Inflammatory macrophage treated with lipopolysaccharide for 4 hours (primary cell): Measurements from ENCODE around the gene SSH3.
"Not testable (repeated sequence)": the region's sequence is repeated elsewhere in the genome, so short reads cannot be mapped to it uniquely, and the experiment has no call there.

Experiments
- DNase-seq: peaks from one replicate; pipeline ENCODE4 v3.0.0-alpha.2; 2020

Gene SSH3

GRCh38 chr11:67312187-67313021 lies 9.1 kb downstream of the SSH3 start:
- peak; percentile 26 for DNase-seq

DNA sequence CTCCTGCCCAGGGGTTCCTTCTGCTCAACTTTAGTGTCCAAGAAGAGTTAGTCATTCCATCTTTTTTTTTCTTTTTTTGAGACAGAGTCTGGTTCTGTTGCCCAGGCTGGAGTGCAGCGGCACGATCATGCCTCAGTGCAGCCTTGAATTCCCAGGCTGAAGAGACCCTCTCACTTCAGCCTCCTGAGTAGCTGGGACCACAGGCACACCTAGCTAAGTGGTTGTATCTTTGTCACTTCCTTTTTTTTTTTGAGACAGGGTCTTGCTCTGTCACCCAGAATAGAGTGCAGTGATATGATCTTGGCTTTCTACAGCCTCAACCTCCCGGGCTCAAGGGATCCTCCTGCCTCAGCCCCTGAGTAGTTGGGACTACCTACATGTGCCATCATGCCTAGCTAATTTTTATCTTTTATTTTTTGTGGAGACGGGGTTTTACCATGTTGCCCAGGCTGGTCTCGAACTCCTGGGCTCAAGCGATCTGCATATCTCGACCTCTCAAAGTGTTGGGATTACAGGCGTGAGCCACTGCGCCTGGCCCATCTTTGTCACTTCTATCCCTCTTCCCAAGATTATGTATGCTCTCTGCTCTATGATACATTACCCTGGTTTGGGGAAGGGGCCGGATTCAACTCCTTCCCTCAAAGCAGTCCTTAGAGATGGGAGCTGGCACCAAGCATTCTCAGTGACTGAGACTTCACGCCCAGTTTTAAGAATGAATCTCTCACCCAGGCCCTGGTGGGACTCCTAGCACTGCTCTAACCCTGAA lies 10.0 kb downstream of the SSH3 start:
- DNase-seq, result no peak

DNA sequence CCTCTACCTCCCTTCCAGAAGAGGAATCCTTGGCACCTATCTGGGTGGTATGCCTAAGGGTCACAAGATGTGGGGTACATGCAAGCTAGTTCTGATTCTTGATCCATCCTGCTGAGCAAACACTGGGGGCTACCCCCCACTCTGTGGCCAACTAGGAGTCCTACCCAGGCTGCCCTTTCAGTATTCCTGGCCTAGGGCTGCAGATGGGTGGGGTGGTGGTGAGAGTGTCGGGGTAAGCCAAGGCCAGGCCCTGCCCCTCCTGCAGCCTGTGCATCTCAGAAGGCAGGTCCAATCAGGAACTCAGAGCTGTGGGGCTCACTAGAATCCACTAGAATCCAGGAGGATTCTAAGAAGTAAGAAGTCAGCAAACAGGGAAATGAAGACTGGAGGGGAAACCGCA lies 10.9 kb downstream of the SSH3 start:
- no peak for DNase-seq

- DNase-seq, result no peak
These were observed 12.1 kb downstream of the SSH3 start for GRCh38 chr11:67315325-67315909.

DNA sequence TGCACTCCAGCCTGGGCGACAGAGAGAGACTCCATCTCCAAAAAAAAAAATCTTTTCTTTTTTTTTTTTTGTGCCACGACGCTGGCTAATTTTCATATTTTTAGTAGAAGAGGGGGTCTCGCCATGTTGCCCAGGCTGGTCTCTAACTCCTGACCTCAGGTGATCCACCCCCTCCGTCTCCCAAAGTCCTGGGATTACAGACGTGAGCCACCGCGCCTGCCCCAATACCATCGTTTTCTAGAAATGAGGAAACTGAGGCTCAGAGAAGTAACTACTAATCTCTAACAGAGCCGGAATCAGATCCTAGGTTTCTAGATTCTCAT lies 13.5 kb downstream of the SSH3 start:
- no peak for DNase-seq

GRCh38 chr11:67317205-67317887 lies 14.0 kb downstream of the SSH3 start:
- peak; percentile 95 for DNase-seq

- no peak for DNase-seq
These were observed 14.7 kb downstream of the SSH3 start for GRCh38 chr11:67317888-67318555.

GRCh38 chr11:67318876-67319275 lies 15.5 kb downstream of the SSH3 start:
- DNase-seq, result not testable (repeated sequence)

GRCh38 chr11:67320011-67320410 lies 16.7 kb downstream of the SSH3 start:
- no peak for DNase-seq

GRCh38 chr11:67320691-67321090 lies 17.4 kb downstream of the SSH3 start:
- no peak for DNase-seq

GRCh38 chr11:67321313-67321871 lies 18.1 kb downstream of the SSH3 start:
- no peak for DNase-seq

GRCh38 chr11:67322049-67322448 lies 18.7 kb downstream of the SSH3 start:
- DNase-seq, result no peak

DNA sequence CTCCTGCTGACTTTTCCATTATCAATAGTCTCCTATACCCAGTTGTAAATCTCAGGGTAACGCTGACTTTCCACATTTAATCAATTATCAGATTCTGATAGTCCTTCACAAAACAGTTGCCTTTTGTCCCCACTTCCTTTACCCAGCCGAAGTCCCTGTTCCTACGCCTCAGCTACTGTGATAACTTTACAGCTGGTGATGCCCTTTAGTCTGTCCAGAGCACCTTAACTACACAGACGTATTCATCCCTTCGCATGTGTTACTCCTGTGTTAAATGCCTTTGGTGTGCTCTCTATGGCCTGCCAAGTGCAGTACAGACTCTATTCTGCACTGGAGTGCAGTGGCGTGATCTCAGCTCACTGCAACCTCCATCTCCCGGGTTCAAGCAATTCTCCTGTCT lies 20.2 kb downstream of the SSH3 start:
- DNase-seq, result no peak

DNA sequence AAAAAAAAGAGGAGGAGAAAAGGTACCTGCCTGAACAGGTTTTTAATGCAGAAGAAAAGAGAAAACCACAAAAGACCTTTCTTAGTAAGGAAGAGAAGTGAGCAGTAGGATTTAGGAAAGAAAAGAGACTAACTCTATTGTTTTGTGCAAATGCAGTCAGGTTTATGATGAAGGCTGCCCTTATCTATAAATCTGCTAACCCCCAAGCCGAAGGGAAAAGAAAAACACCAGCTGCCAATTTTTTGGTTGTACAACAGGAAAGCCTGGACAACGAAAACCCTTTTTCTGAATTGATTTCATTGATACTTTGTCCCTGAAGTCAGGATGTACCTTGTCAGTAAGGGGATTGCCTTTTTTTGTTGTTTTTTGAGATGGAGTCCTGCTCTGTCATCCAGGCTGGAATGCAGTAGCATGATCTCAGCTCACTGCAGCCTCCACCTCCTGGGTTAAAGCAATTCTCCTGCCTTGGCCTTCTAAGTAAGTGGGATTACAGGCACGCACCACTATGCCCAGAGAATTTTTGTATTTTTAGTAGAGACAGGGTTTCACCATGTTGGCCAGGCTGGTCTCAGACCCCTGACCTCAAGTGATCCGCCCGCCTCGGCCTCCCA lies 28.9 kb downstream of the SSH3 start:
- no peak for DNase-seq

DNA sequence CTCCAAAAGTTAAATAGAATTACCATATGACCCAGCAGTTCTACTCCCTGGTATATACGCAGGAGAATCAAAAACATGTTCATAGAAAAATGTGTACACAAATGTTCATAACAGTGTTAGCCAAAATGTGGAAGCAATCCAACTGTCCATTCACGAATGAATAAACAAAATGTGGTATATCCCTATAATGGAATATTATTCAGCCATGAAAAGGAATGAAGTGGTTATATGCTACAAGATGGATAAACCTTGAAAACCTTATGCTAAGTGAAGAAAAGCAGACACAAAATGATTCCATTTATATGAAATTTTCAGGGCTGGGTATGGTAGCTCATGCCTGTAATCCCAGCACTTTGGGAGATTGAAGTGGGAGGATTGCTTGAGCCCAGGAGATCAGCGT lies 33.9 kb downstream of the SSH3 start:
- DNase-seq, result no peak

DNA sequence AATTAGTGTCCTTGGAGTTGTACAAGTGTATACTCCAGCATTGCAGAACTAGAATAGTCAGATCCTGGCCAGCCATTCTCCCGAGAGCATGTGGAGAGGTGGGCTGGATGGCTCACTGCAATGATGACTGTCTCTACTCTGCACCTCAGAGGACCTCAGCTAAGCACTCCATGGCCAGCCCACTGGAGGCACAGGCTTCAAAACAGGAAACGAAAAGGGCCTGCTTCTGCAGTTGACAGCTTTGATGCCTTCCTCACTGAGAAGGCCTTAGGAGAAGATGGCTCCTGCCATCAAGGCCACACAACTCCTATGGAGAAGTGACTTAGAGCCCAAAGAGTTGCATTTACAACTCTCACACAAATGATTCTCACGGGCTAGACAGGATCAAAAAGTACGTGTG lies 40.9 kb downstream of the SSH3 start:
- peak; percentile 31 for DNase-seq

DNA sequence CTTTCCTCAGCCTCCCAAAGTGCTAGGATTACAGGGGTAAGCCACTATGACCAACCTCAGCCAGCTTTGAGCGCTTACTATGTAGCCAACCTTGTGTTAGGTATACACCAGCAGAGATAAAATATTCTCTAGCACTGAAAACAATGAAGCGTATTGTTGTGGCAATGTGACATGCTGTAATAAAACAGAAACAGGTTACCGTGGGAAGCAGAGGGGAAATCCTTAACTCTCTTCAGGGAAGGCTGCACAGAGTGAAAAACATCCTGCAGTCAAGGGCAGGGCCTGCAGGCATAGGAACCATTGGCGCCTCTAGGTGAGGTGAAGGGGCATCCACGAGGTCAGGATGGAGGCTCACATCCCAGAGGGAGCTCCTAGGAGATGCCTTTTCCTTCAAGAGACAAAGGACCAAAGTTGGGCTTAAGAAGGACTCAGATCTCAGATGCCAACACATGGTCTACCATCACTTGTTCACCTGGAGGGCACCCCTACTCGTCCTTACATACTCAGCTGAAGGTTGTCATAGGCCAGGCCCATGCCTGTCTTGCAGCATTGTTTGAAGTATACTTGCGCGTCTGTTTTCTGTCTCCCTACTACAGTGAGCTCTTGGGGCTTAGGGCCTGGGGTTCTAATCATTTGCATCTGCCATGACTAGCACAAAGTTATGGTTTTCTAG lies 42.1 kb downstream of the SSH3 start:
- DNase-seq, result no peak

DNA sequence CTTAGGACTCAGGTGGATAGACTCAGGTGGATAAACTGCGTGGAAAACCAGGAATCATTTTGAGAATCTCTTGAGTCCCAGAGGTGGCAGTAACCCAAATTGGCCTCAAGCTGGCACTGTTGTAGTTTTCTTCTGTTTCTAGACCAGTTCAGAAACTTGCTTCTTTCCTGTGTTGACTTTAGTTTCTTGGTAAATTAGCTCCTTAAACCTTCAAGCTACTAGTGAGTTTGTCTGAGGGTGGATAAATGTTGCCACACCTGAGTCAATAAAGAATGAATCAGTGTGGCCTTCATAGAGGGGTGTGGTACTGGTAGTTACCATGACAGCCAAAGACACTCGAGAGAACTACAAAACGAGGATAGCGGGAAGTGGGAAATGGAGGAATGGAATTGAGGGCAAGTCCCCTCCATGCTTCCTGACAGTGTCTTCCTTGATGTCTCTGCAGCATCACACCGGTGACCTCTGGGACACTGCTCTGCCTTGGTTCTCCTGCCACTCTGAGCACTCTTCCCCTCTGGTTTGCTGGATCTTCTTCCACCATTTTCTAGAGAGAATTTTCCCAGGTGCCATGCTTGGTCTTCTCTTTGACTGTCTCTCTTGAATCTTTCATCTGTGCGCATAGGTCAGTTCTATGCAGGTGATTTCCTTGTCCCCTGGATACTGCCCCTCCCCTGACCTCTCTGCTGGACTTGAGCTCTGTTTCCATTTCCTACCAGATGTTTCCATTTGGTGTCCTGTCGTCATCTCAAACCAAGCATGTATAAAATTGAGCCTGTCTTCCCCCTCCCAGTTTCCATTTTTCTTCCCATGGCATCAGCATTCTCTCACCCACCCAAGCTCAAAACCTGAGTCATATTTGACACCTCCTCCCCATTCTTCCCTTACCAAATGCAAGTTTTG lies 42.8 kb downstream of the SSH3 start:
- peak; percentile 49 for DNase-seq

GRCh38 chr11:67347964-67348749 lies 44.8 kb downstream of the SSH3 start:
- DNase-seq, result no peak

- DNase-seq, result no peak
These were observed 45.7 kb downstream of the SSH3 start for GRCh38 chr11:67349036-67349435.
